Activated T-cell treated with anti-CD3 and anti-CD28 coated beads, Interleukin-2, amount 50 U/mL, for 48 hours (primary cell): Measurements from ENCODE around the gene ZIC3.
"Not testable (repeated sequence)": the region's sequence is repeated elsewhere in the genome, so short reads cannot be mapped to it uniquely, and the experiment has no call there.

Experiments
- DNase-seq, 2 experiments: peaks; one replicate each; pipeline ENCODE4 v3.0.0-alpha.2; 2020

The ZIC3 gene

GRCh38 chrX:137565921-137566745, at the start of gene ZIC3:
TSS of gene ZIC3 (plus strand) at chrX:137566127. CDS start at chrX:137566692, 565 bp downstream.
- peak in 1 of 2 experiments; percentile 53 for DNase-seq

GRCh38 chrX:137519459-137519858, 46.5 kb upstream of the ZIC3 start:
- DNase-seq = no peak

- no peak for DNase-seq
Measured at GRCh38 chrX:137545711-137546651, 19.9 kb upstream of the ZIC3 start.

- no peak for DNase-seq
Measured at GRCh38 chrX:137547291-137547690, 18.6 kb upstream of the ZIC3 start.

GRCh38 chrX:137548261-137548660, 17.7 kb upstream of the ZIC3 start:
- DNase-seq = no peak

GRCh38 chrX:137549073-137549472, 16.9 kb upstream of the ZIC3 start:
- no peak for DNase-seq

- no peak for DNase-seq
Measured at GRCh38 chrX:137549851-137550664, 15.9 kb upstream of the ZIC3 start.

GRCh38 chrX:137550665-137551261, 15.2 kb upstream of the ZIC3 start:
- no peak for DNase-seq

- not testable (repeated sequence) for DNase-seq
Measured at GRCh38 chrX:137552098-137552497, 13.8 kb upstream of the ZIC3 start.

GRCh38 chrX:137562096-137562495, 3.8 kb upstream of the ZIC3 start:
- no peak for DNase-seq

GRCh38 chrX:137563681-137564651, 2.0 kb upstream of the ZIC3 start:
- no peak for DNase-seq

GRCh38 chrX:137565318-137565904, 516 bp upstream of the ZIC3 start:
- DNase-seq = no peak

GRCh38 chrX:137566746-137567679, 1.1 kb downstream of the ZIC3 start:
- no peak for DNase-seq

- DNase-seq = no peak
Measured at GRCh38 chrX:137567682-137568232, 1.8 kb downstream of the ZIC3 start.

- DNase-seq = no peak
Measured at GRCh38 chrX:137568741-137569469, 3.0 kb downstream of the ZIC3 start.

- DNase-seq = no peak
Measured at GRCh38 chrX:137569470-137569891, 3.6 kb downstream of the ZIC3 start.

- no peak for DNase-seq
Measured at GRCh38 chrX:137573324-137574101, 7.6 kb downstream of the ZIC3 start.
